GM11168 (cell line): ENCODE results near the gene TTF2.
"Not testable (repeated sequence)": the region's sequence is repeated elsewhere in the genome, so short reads cannot be mapped to it uniquely, and the experiment has no call there.

Experiments used
- in situ Hi-C: fragments of 300-500 bp; cut with MboI; formaldehyde crosslinking; loops from one replicate; pipeline ENCODE4 v1.12.0; 2022; ENCODE audit warnings: low sequenced_read_pairs; ENCODE audit not compliant: unreplicated experiment

TTF2 gene

DNA sequence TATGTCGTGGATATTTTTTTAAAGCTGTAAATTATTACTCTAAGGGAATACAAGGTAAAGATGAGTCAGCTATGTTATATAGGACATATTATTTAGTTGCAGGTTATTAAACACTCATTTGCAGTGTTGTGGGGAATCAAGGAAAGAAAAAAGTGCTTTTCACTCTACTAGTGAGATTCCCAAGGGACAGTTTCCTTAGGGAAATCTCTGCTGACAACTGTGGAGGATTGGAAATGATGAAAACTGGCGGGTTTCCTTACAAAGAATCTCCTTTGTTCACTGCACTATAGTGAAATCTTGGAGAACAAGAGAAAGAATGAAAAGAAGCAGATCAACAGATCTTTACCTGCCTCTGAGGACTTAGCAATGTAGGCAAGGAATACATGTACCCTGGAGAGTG, 85.9 kb downstream of the TTF2 start:
- in situ Hi-C loops: no loop called here

DNA sequence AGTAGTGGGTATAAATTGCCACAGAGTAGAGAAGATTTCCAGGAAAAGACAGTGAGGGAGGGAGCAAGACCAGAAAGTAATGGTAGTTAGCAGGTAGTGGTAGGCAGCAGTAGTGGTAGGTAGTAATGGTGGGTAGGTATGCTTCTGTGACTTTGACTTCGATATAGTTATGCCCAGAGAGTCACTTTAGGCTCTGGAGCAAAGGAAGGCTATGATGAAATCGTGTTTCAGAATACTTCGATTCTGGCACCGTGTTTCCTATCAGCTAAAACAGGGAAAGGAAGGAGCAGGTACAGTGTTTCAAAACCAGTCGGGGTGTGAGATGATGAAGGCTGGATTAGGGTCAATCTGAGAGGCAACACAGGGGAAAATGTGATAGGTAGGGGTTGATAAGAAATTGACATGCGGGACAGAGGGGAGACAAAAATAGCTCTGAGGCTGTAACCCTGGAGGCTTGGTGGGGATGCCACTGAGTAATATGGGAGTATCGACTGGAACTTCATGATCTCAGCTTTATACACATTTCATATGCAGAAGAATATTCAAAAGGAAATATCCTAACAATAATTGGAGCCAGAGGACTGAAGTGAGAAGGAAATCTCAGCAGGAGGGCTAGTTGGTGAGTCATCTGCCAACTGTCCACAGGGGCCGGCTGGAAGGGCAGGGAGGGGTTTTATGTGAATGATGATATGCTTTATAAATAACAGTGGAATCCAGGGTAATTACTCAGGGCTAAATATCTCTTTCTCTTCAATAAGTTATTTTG, 86.6 kb downstream of the TTF2 start:
- in situ Hi-C loops: no loop called here

DNA sequence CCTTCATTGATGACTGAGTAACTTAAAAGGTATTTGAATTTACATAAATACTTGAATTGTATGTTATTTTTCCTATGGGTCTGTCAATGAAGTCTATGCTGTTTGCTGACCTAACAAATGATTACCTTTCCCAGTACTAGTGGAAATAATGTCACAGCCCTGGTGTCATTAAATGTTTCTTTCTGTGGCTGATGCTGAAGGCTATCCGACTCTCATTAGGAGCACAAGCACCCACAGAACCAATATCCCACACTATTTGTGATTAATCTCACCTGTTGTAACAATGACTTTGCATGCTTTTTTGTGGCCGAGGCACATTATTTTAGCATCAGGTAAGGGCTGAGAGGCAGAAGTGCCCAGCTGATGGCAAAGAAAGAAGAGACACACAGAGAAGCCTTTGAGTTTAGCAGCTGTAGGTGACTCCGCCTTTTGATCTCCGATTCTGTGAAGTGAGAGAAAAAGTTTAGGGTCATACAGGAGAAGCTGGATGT, 87.3 kb downstream of the TTF2 start:
- in situ Hi-C loops: no loop called here

DNA sequence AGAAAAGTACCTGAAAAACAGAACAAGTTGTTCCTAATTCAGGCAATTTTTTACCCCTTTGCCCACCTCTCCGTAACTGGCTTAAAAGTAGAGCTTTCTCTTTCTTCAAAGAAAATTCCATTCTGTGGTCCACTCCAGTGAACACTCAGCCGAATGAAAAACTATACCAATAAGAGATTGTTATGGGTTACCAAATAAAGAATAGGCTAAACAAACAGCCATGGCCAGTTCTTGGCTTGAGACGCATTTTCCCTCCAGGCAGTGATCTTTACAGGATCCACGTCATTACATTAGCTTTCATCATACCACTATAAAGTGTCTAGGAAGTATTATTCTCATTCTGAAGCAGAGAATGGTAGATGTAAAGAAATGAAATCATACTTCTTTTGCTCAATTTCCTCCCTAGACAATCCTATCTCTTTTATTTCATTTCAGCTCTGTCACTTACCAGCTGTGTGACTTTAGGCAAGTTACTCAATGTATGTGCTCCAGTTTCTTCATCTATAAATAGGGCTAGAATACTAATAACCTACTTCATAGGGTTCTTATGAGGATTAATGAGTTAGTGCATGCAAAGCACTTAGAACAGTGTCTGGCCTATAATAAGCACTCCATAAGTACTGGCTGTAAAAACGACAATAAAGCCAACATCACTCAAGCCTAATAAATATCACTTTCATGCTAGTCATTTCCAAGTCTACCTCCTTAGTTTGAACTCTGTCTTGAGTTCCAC, 87.9 kb downstream of the TTF2 start:
- in situ Hi-C loops: no loop called here

DNA sequence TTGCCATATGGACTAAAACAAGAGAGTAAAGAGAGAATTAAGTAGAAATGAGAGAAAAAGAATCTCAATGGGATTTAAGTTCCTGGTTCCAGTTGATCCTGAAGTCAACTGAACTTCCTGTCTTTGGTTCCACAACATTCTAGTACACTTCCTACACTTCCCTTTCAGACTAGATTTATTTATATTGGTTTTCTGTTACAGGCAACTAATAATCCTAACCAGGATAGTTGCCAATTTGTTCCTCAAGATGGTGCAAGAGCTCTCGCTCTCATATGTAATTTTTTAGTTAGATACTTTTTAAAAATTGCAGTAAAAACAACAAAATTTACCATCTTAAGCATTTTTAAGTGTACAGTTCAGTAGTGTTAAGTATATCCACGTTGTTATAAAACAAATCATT, 90.2 kb downstream of the TTF2 start:
- in situ Hi-C loops: no loop called here

DNA sequence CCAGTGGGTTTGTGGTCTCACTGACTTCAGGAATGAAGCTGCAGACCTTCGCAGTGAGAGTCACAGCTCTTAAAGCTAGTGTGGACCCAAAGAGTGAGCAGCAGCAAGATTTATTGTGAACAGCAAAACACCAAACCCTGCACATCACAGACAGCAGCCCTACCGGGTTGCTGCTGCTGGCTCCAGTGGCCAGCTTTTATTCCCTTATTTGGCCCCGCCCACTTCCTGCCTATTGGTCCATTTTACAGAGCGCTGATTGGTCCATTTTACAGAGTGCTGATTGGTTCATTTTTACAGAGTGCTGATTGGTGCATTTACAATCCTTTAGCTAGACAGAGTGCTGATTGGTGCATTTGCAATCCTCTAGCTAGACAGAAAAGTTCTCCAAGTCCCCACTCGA, 91.2 kb downstream of the TTF2 start:
- in situ Hi-C loops: not testable (repeated sequence)
